ENCODE results near the gene MRTFA. TPM values are rescaled to one million over a fixed set of nuclear protein-coding genes. Genes with fewer than 3 reads are reported as not detected.
"Not testable (repeated sequence)": the region's sequence is repeated elsewhere in the genome, so short reads cannot be mapped to it uniquely, and the experiment has no call there.

MRTFA gene
- total RNA-seq, 4 donors from 2014 or later = 81.4 to 210 (median 122) TPM

DNA sequence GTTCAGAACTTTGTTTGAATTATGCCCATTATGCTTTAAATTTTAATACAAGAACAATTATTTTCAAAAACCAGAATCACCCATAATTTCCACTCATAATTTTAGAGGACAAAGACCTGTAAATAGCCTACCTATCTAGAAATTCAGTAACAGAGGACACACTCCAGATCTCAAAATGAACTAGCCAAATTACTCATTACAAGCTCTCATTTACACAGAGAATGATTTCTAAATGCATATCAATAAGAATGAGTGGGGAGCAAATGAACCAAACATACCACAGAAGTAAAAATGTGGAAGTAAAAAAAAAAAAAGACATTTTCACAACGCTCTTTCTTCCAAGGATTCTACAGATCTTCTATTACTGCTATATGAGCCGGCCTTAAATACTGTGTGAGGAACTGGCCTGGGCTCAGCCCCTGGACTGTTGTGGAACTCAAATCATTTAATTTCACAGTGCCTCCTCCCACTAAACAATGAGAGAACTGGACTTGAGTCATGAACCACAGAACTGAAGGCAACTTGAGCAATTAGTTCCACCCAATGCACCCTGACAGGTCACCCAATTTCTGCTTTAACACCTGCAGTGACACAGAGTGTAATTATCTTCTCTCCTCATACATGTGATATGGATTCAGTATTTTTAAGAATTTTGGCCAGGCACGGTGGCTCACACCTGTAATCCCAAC, 8.0 kb downstream of the MRTFA start:
- H3K4me1 ChIP-seq = peaks cover 11 to 55% of the 10 kb centered on the region in 2 donors
- intact Hi-C loops (cut with DNase I) = no loop called here
- no peaks in the 10 kb centered on the region for H3K36me3 ChIP-seq
- H3K27ac ChIP-seq = no peak overlapping the region
- no peak for TF ChIP-seq POLR2A (IDR thresholded peaks at IDR 0.05)
- TF ChIP-seq, protein P1, sequence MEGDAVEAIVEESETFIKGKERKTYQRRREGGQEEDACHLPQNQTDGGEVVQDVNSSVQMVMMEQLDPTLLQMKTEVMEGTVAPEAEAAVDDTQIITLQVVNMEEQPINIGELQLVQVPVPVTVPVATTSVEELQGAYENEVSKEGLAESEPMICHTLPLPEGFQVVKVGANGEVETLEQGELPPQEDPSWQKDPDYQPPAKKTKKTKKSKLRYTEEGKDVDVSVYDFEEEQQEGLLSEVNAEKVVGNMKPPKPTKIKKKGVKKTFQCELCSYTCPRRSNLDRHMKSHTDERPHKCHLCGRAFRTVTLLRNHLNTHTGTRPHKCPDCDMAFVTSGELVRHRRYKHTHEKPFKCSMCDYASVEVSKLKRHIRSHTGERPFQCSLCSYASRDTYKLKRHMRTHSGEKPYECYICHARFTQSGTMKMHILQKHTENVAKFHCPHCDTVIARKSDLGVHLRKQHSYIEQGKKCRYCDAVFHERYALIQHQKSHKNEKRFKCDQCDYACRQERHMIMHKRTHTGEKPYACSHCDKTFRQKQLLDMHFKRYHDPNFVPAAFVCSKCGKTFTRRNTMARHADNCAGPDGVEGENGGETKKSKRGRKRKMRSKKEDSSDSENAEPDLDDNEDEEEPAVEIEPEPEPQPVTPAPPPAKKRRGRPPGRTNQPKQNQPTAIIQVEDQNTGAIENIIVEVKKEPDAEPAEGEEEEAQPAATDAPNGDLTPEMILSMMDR (IDR thresholded peaks at IDR 0.05) = no peak
- 89 to 92% methylated on average over 3 of the region's 3 CpGs for WGBS, 2 donors
- H3K27me3 ChIP-seq = no peaks in the 10 kb centered on the region
- no peak overlapping the region for H3K4me3 ChIP-seq (replicated peaks in 1 of 3)
- DNase-seq = no peak
- H3K9me3 ChIP-seq = no peaks in the 10 kb centered on the region

DNA sequence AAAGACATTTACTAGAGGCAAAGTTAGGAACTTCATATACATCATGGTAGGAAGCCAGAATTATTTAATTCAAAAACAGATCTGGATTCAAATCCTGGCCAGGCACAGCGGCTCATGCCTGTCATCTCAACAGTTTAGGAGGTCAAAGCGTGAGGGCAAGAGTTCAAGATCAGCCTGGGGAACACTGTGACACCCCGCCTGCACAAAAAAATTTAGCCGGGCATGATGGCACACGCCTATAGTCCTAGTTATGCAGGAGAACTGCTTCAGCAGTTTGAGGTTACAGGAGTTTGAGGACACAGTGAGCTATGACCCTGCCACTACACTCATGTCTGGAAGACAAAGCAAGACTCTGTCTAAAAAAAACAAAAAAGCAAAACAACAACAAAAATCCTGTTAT, 8.9 kb downstream of the MRTFA start:
- DNase-seq = no peak
- no peak overlapping the region for H3K27ac ChIP-seq
- H3K36me3 ChIP-seq = no peaks in the 10 kb centered on the region
- no peak overlapping the region for H3K4me3 ChIP-seq (replicated peaks in 1 of 3)
- no peaks in the 10 kb centered on the region for H3K27me3 ChIP-seq
- H3K9me3 ChIP-seq = no peaks in the 10 kb centered on the region
- intact Hi-C loops (cut with DNase I) = no loop called here
- TF ChIP-seq, protein P1 (IDR thresholded peaks at IDR 0.05) = no peak
- 87% methylated on average over 5 of the region's 5 CpGs for WGBS, 2 donors
- H3K4me1 ChIP-seq = peaks cover 11 to 53% of the 10 kb centered on the region in 2 donors

DNA sequence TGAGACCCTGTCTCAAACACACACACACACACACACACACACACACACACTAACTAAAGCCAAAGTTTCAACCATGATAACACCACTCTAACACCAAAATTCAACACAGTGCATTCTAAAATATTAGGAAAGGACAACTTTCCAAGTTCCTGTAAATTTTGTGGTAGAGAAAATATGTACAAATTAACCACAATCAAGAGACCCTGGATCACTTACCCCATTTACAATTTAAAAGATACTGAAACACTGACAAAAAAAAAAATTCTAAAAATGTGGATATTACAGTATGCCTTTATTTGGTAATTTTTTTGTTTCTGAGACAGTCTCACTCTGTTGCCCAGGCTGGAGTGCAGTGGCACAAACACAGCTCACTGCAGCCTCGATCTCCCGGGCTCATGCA, 9.7 kb downstream of the MRTFA start:
- H3K4me1 ChIP-seq = peaks cover 11 to 46% of the 10 kb centered on the region in 2 donors
- no peak overlapping the region for H3K4me3 ChIP-seq (replicated peaks in 1 of 3)
- intact Hi-C loops (cut with DNase I) = no loop called here

DNA sequence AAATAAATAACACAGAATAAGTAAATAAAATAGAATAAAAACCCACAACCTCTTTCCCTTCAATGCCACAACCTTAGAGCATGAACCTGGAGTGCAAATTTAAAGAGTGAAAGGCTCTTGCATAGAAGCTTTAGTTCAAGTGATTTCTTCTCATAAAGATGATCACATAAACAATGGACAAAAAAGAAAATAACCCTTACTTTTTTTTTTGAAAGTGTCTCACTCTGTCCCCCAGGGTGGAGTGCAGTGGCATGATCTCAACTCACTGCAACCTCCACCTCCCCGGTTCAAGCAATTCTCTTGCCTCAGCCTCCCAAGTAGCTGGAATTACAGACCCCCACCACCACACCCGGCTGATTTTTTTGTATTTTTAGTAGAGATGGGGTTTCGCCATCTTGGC, 10.7 kb downstream of the MRTFA start:
- intact Hi-C loops (cut with DNase I); H3K4me3 ChIP-seq (replicated peaks in 1 of 3); H3K9me3 ChIP-seq; H3K27ac ChIP-seq; H3K27me3 ChIP-seq; H3K36me3 ChIP-seq; DNase-seq: not testable (repeated sequence)
- WGBS, 2 donors = 88 to 90% methylated on average over 3 of the region's 3 CpGs
- peaks cover 11 to 45% of the 10 kb centered on the region in 2 donors for H3K4me1 ChIP-seq

More for the DNA sequence above, 9.7 kb downstream of the MRTFA start:
- H3K27me3 ChIP-seq = no peaks in the 10 kb centered on the region
- H3K9me3 ChIP-seq = no peaks in the 10 kb centered on the region
- 84 to 90% methylated on average over 2 of the region's 2 CpGs for WGBS, 2 donors
- TF ChIP-seq POLR2A (IDR thresholded peaks at IDR 0.05) = no peak
- TF ChIP-seq, protein P1 (IDR thresholded peaks at IDR 0.05) = no peak
- H3K27ac ChIP-seq = no peak overlapping the region
- H3K36me3 ChIP-seq = no peaks in the 10 kb centered on the region
- DNase-seq = no peak

- H3K4me1 ChIP-seq = peaks cover 11 to 45% of the 10 kb centered on the region in 2 donors
- WGBS, 2 donors = 91 to 92% methylated on average over 3 of the region's 3 CpGs
- H3K27ac ChIP-seq; H3K4me3 ChIP-seq (replicated peaks in 1 of 3); H3K9me3 ChIP-seq; intact Hi-C loops (cut with DNase I); DNase-seq; H3K36me3 ChIP-seq; H3K27me3 ChIP-seq: not testable (repeated sequence)
Observed at GRCh38 chr22:40625281-40625680, 11.2 kb downstream of the MRTFA start.

GRCh38 chr22:40624770-40625169, 11.7 kb downstream of the MRTFA start:
- Histone ChIP-seq H3K4me3 (replicated peaks in 1 of 3) (no peak overlapping the region), H3K27ac (peak overlapping the region in 1 of 3 donors; percentile 1), H3K4me1 (peaks cover 11 to 43% of the 10 kb centered on the region in 2 donors), H3K27me3 (no peaks in the 10 kb centered on the region), H3K9me3 (no peaks in the 10 kb centered on the region), H3K36me3 (no peaks in the 10 kb centered on the region)
- intact Hi-C loops (cut with DNase I) = no loop called here
- 92 to 98% methylated on average over 1 of the region's 1 CpG for WGBS, 2 donors
- no peak for DNase-seq
- TF ChIP-seq, protein P1 (IDR thresholded peaks at IDR 0.05) = no peak
- no peak for TF ChIP-seq POLR2A (IDR thresholded peaks at IDR 0.05)

Data from thyroid gland (tissue), 4 donors.